ENCODE data around the gene SRGN. TPM values are rescaled to one million over a fixed set of nuclear protein-coding genes. Genes with fewer than 3 reads are reported as not detected.

SRGN gene
- total RNA-seq, 1 donor from 2014 or later = 35.9 TPM

GRCh38 chr10:69073026-69073425 lies 14.9 kb upstream of the SRGN start:
- H3K27ac Mint-ChIP-seq (ENCODE audit: unreplicated experiment) = no peak overlapping the region
- TF ChIP-seq, protein P1, sequence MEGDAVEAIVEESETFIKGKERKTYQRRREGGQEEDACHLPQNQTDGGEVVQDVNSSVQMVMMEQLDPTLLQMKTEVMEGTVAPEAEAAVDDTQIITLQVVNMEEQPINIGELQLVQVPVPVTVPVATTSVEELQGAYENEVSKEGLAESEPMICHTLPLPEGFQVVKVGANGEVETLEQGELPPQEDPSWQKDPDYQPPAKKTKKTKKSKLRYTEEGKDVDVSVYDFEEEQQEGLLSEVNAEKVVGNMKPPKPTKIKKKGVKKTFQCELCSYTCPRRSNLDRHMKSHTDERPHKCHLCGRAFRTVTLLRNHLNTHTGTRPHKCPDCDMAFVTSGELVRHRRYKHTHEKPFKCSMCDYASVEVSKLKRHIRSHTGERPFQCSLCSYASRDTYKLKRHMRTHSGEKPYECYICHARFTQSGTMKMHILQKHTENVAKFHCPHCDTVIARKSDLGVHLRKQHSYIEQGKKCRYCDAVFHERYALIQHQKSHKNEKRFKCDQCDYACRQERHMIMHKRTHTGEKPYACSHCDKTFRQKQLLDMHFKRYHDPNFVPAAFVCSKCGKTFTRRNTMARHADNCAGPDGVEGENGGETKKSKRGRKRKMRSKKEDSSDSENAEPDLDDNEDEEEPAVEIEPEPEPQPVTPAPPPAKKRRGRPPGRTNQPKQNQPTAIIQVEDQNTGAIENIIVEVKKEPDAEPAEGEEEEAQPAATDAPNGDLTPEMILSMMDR (IDR thresholded peaks at IDR 0.05) = no peak
- H3K4me1 Mint-ChIP-seq (ENCODE audit: unreplicated experiment) = no peaks in the 10 kb centered on the region
- DNase-seq (ENCODE audit: extremely low spot score, unreplicated experiment) = no peak
- no peaks in the 10 kb centered on the region for H3K27me3 Mint-ChIP-seq (ENCODE audit: unreplicated experiment)
- no peaks in the 10 kb centered on the region for H3K36me3 Mint-ChIP-seq (ENCODE audit: unreplicated experiment)
- H3K9me3 Mint-ChIP-seq (ENCODE audit: unreplicated experiment) = no peaks in the 10 kb centered on the region
- H3K4me3 Mint-ChIP-seq (ENCODE audit: unreplicated experiment) = no peak overlapping the region

DNA sequence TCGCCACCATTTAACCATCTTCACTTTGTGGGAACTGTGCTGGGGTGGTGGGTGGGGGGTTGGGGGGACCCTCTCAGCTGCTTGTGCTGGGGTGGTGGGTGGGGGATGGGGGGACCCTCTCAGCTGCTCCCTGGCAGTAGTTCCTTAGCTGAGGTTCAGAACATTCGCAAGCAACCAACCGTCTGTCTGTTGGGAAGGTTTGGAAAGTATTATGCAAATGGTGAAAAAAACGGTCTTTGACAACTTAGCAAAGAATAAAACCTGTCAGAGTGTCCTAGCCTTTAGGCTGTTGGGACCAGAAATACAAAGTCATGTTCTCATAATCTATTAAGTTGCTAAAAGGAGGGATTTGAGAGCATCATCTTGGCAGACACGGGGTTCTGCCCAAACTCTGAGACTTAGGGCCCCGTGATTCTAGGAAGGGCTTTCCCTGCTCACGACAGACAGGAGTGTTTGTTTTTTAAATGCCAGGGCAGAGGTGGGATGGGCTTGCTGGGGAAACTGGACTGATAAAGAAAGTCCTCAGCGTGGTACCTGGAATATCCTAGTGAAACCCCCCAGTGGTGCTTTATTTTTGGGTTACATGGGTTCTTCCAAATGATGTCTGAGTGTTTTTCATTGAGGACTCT lies 14.1 kb upstream of the SRGN start:
- Mint-ChIP-seq H3K4me3 (ENCODE audit: unreplicated experiment) (no peak overlapping the region), H3K4me1 (ENCODE audit: unreplicated experiment) (no peaks in the 10 kb centered on the region), H3K27ac (ENCODE audit: unreplicated experiment) (no peak overlapping the region), H3K9me3 (ENCODE audit: unreplicated experiment) (no peaks in the 10 kb centered on the region), H3K36me3 (ENCODE audit: unreplicated experiment) (no peaks in the 10 kb centered on the region), H3K27me3 (ENCODE audit: unreplicated experiment) (no peaks in the 10 kb centered on the region)
- TF ChIP-seq, protein P1 (IDR thresholded peaks at IDR 0.05) = no peak
- no peak for DNase-seq (ENCODE audit: extremely low spot score, unreplicated experiment)

- H3K27me3 Mint-ChIP-seq (ENCODE audit: unreplicated experiment) = no peaks in the 10 kb centered on the region
- no peaks in the 10 kb centered on the region for H3K9me3 Mint-ChIP-seq (ENCODE audit: unreplicated experiment)
- TF ChIP-seq, protein P1 (IDR thresholded peaks at IDR 0.05) = no peak
Observed at GRCh38 chr10:69074532-69074931, 13.4 kb upstream of the SRGN start.

DNA sequence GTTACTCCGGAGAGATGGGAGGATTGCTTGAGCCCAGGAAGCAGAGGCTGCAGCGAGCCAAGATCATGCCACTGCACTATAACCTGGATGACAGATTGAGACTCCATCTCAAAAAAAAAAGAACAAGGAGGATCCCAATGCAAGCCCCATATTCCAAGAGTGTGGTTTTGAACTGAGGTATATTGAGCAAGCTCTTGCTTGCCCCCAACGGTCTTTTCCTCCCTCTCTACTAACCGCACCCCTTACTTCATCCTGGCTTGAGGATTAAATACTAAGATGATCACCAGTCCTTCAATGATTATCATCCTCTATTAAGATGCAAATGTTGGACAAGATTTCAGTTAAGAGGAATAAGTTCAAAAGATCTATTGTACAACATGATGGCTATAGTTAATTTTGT lies 12.5 kb upstream of the SRGN start:
- TF ChIP-seq, protein P1 (IDR thresholded peaks at IDR 0.05) = no peak
- Mint-ChIP-seq H3K4me3 (ENCODE audit: unreplicated experiment) (no peak overlapping the region), H3K4me1 (ENCODE audit: unreplicated experiment) (no peaks in the 10 kb centered on the region), H3K27ac (ENCODE audit: unreplicated experiment) (no peak overlapping the region), H3K36me3 (ENCODE audit: unreplicated experiment) (no peaks in the 10 kb centered on the region), H3K9me3 (ENCODE audit: unreplicated experiment) (no peaks in the 10 kb centered on the region), H3K27me3 (ENCODE audit: unreplicated experiment) (no peaks in the 10 kb centered on the region)
- DNase-seq (ENCODE audit: extremely low spot score, unreplicated experiment) = no peak

More at GRCh38 chr10:69074532-69074931, 13.4 kb upstream of the SRGN start:
- H3K4me3 Mint-ChIP-seq (ENCODE audit: unreplicated experiment) = no peak overlapping the region
- no peaks in the 10 kb centered on the region for H3K4me1 Mint-ChIP-seq (ENCODE audit: unreplicated experiment)
- DNase-seq (ENCODE audit: extremely low spot score, unreplicated experiment) = no peak
- no peak overlapping the region for H3K27ac Mint-ChIP-seq (ENCODE audit: unreplicated experiment)
- H3K36me3 Mint-ChIP-seq (ENCODE audit: unreplicated experiment) = no peaks in the 10 kb centered on the region

- no peaks in the 10 kb centered on the region for H3K9me3 Mint-ChIP-seq (ENCODE audit: unreplicated experiment)
- TF ChIP-seq, protein P1 (IDR thresholded peaks at IDR 0.05) = no peak
- no peak for DNase-seq (ENCODE audit: extremely low spot score, unreplicated experiment)
- no peaks in the 10 kb centered on the region for H3K4me1 Mint-ChIP-seq (ENCODE audit: unreplicated experiment)
- no peak overlapping the region for H3K4me3 Mint-ChIP-seq (ENCODE audit: unreplicated experiment)
- no peak overlapping the region for H3K27ac Mint-ChIP-seq (ENCODE audit: unreplicated experiment)
- H3K36me3 Mint-ChIP-seq (ENCODE audit: unreplicated experiment) = no peaks in the 10 kb centered on the region
- no peaks in the 10 kb centered on the region for H3K27me3 Mint-ChIP-seq (ENCODE audit: unreplicated experiment)
Observed at GRCh38 chr10:69078311-69078710, 9.6 kb upstream of the SRGN start.
